HEK293T (cell line): ENCODE data around the gene CRTAP.

Source experiments
- ELF4 ChIP-seq: fragments of 450-650 bp; IDR thresholded peaks from 2 replicates; pipeline ENCODE4 v1.6.1; 2017; ENCODE audit warnings: antibody characterized with exemption
- FOXA1 ChIP-seq: fragments of 450-650 bp; IDR thresholded peaks from 2 replicates; pipeline ENCODE4 v1.6.1; 2016; ENCODE audit warnings: mild to moderate bottlenecking
- L3MBTL2 ChIP-seq: fragments of 450-650 bp; conservative IDR thresholded peaks from 2 replicates; pipeline ENCODE4 v1.6.1; 2016; ENCODE audit warnings: mild to moderate bottlenecking
- PKNOX1 ChIP-seq: fragments of 450-650 bp; IDR thresholded peaks from 2 replicates; pipeline ENCODE4 v1.6.1; 2016
- SP1 ChIP-seq: fragments of 450-650 bp; IDR thresholded peaks from 2 replicates; pipeline ENCODE4 v1.6.1; 2017

GRCh38 chr3:33171580-33171979 is 57.8 kb downstream of the CRTAP start:
- TF ChIP-seq FOXA1 (no peak), L3MBTL2 (no peak), SP1 (no peak), ELF4 (no peak), PKNOX1 (no peak)
